GM18873 (cell line): ENCODE results near the gene KLHL18.
A peak's percentile ranks its signal among the peaks of the same experiment; 100 is the strongest.
"Not testable (repeated sequence)": the region's sequence is repeated elsewhere in the genome, so short reads cannot be mapped to it uniquely, and the experiment has no call there.

Experiments
- ATAC-seq: cut with Tn5 transposase; IDR thresholded peaks from one replicate; pipeline ENCODE4 v1.9.1; 2021; ENCODE audit warnings: mild to moderate bottlenecking, moderate library complexity, moderate number of reproducible peaks; ENCODE audit not compliant: unreplicated experiment, low FRiP score

The KLHL18 gene

GRCh38 chr3:47348411-47349154 is 65.8 kb downstream of the KLHL18 start:
- ATAC-seq, result no peak

DNA sequence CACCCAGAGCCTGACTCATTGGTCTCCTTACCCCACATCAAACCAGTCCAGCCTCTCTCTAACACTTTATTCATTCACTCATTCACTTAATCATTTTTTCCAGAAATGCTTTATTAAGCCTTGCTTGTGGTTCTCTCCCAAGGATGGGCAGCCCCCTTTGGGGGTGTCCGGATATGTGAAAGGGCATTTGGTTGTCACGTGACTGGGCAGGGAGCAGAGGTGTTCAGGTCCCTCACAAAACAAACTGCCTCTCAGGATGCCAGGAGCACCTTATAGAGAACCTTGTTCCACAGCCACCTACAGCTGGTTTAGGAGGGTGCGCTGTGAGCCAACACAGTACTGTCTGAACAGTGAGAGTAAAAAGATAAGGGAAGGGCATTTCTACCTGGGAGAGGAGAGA is 72.3 kb downstream of the KLHL18 start:
- no peak for ATAC-seq

- ATAC-seq, result no peak
These were observed 73.5 kb downstream of the KLHL18 start for GRCh38 chr3:47356201-47356600.

- ATAC-seq, result no peak
These were observed 76.6 kb downstream of the KLHL18 start for GRCh38 chr3:47359323-47359722.

GRCh38 chr3:47360110-47360517 is 77.4 kb downstream of the KLHL18 start:
- ATAC-seq, result not testable (repeated sequence)

- no peak for ATAC-seq
These were observed 80.0 kb downstream of the KLHL18 start for GRCh38 chr3:47362701-47363100.

DNA sequence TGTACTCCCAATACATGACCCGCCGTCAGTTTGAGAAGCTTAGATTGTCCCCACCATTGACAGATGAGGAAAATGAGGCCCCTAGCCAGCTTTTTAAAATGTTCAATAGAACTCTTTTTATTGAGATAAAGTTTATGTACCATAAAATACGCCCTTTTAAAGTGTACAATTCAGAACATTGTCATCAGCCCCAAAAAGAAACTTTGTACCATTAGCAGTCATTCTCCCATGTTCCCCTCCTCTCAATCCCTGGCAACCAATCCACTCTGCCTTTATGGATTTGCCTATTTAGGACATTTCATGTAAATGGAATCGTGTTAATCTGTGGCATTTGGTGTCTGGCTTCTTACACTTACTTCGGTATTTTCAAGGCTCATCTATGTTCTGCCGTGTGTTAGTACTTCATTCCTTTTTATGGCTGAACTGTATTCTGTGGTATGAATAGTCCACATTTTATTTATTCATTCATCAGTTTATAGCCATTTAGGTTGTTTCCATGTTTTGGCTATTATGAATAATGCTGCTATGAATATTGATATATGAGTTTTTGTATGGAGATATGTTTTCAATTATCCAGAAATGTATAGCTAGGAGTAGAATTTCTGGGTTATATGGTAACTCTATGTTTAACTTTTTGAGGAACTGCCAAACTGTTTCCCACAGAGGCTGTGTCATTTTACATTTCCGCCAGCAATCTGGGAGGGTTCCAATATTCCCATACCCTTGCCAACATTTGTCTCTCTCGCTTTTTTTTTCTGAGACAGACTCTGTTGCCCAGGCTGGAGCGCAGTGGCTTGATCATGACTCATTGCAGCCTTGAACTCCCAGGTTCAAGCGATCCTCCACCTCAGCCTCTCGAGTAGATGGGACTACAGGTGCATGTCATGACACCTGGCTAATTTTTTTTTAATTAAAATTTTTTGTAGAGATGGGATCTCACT is 82.7 kb downstream of the KLHL18 start:
- ATAC-seq, result no peak

- no peak for ATAC-seq
These were observed 84.1 kb downstream of the KLHL18 start for GRCh38 chr3:47366833-47367232.

- ATAC-seq, result no peak
These were observed 84.9 kb downstream of the KLHL18 start for GRCh38 chr3:47367631-47368030.

GRCh38 chr3:47370020-47370419 is 87.3 kb downstream of the KLHL18 start:
- ATAC-seq, result not testable (repeated sequence)

GRCh38 chr3:47370887-47371697 is 88.3 kb downstream of the KLHL18 start:
- ATAC-seq, result no peak

- ATAC-seq, result no peak
These were observed 91.8 kb downstream of the KLHL18 start for GRCh38 chr3:47374587-47374986.

DNA sequence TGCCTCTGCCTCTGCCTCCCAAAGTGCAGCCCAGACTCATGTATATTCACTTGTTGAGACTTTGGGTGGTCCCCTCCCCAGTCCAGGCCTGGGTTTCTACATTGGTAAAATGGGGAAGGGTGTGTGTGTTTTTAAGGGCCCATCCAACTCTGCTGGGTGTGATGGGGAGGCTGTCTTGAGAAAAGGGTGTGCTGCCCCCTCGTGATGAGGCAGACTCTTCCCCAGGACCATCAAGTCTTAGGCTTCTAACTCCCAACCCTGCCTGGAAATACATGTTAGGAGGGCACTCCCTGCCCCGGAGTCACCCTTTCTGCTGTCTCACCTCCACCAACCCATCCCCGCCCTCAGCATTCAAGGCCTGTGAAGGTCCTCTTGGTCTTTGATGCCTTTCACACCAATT is 93.6 kb downstream of the KLHL18 start:
- ATAC-seq, result no peak

DNA sequence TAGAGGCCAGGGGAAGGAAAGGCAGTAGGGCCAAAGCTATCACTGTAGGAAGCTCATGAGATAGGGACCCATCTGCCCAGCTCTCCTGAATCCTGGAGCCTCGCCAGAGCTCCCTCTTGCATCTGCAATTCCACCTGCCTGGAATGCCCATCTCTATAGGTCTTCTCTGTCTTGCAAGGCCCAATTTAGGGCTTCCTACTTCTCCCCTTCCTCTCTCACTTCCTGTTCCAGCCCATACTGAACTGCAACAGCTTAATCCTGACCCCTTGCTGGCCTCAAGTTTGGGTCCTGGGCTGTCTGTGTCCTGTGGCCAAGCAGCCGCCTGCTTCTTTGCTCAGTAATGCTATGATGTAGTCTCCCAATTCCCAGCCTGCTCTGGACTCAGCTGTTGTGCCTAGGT is 94.4 kb downstream of the KLHL18 start:
- ATAC-seq, result no peak

GRCh38 chr3:47378869-47379268 is 96.1 kb downstream of the KLHL18 start:
- ATAC-seq, result no peak

GRCh38 chr3:47379411-47379899 is 96.7 kb downstream of the KLHL18 start:
- ATAC-seq, result no peak

GRCh38 chr3:47380026-47380600 is 97.4 kb downstream of the KLHL18 start:
- ATAC-seq, result no peak

DNA sequence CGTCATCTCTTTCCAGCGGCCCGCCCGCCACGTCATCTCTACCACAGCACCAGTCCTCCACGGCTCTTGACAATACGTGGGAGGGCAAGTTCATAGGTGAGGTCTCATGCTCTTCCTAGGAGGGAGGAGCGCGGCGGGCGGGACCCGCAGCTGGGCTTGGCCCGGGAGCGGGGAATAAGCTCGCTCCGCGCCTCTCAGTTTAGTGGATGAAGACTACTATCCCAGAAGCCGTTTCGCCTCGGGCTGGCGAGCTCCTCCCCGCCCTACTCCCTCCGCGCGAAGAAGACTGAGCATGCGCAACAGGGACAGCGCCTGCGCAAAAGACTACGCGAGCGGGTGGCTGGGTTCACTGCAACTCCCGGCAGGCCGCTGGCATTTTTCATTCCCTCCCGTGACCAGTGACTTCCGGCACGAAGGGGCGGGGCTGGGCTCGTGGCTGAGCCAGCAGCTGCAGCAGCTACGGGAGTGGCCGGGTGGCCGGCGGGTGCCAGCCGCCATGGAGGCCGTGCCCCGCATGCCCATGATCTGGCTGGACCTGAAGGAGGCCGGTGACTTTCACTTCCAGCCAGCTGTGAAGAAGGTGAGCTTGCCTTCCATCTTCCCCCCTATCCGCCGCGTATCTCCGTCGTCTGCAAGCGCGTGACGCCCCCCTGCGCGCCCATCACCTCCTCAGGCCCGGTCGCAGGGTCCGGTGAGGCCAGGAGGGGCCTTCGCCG is 98.0 kb downstream of the KLHL18 start, which contains the start of gene PTPN23:
Gene PTPN23, plus strand, starts transcription at position 421 of the 716 bp plus-strand sequence. Its CDS starts 76 bp downstream, at position 497.
- ATAC-seq, result peak; percentile 80
